Fibroblast of lung (primary cell): ENCODE measurements around the gene WTIP. TPM values are rescaled to one million over a fixed set of nuclear protein-coding genes. Genes with fewer than 3 reads are reported as not detected.

ENCODE experiments used
- DNase-seq, 2 donors: peaks; one replicate each; pipeline versions ENCODE4 v3.0.0 to v3.0.0-alpha.2; 2010; ENCODE audit warnings: low read depth in 2 of 2
- H2AFZ ChIP-seq: 2 replicates; pipeline ENCODE4 v1.5.1; 2012; ENCODE audit warnings: low read length, control low read depth, inconsistent platforms
- H3K27ac ChIP-seq: 2 replicates; pipeline ENCODE4 v1.5.1; 2011; ENCODE audit warnings: low read length, control low read depth; ENCODE audit not compliant: insufficient read depth
- H3K27me3 ChIP-seq: 2 replicates; pipeline ENCODE4 v1.5.1; 2011; ENCODE audit warnings: mild to moderate bottlenecking, low read length; ENCODE audit not compliant: control insufficient read depth, insufficient read depth
- H3K36me3 ChIP-seq: 2 replicates; pipeline ENCODE4 v1.5.1; 2011; ENCODE audit warnings: low read length; ENCODE audit not compliant: control insufficient read depth, insufficient read depth
- H3K4me1 ChIP-seq: 2 replicates; pipeline ENCODE4 v1.5.1; 2011; ENCODE audit warnings: low read length; ENCODE audit not compliant: control insufficient read depth, insufficient read depth; ENCODE audit errors: extremely low read depth
- H3K4me2 ChIP-seq: 2 replicates; pipeline ENCODE4 v1.5.1; 2011; ENCODE audit warnings: low read length, control low read depth; ENCODE audit not compliant: insufficient read depth; ENCODE audit errors: extremely low read depth
- H3K4me3 ChIP-seq, 4 experiments: fragments of 200-600 bp in 1 of 4; sonication (generic) in 1 of 4; replicated peaks in 1 of 4; 2 replicates each; pipeline ENCODE4 v1.5.1; 2011 to 2016; ENCODE audit warnings: low read length in 4 of 4, low read depth in 3 of 4, mild to moderate bottlenecking in 3 of 4, control low read depth in 2 of 4, inconsistent platforms in 1 of 4, mixed read lengths in 1 of 4; ENCODE audit not compliant: insufficient read depth in 1 of 4; ENCODE audit errors: control extremely low read depth in 1 of 4
- H3K79me2 ChIP-seq: 2 replicates; pipeline ENCODE4 v1.5.1; 2012; ENCODE audit warnings: mild to moderate bottlenecking, low read length, inconsistent platforms; ENCODE audit not compliant: control insufficient read depth, insufficient read depth
- H3K9ac ChIP-seq: 2 replicates; pipeline ENCODE4 v1.5.1; 2011; ENCODE audit warnings: mild to moderate bottlenecking, low read length, control low read depth; ENCODE audit not compliant: insufficient read depth
- H3K9me3 ChIP-seq: 2 replicates; pipeline ENCODE4 v1.5.1; 2012; ENCODE audit warnings: low read depth, low read length; ENCODE audit not compliant: control insufficient read depth, insufficient read depth
- H4K20me1 ChIP-seq: 2 replicates; pipeline ENCODE4 v1.5.1; 2011; ENCODE audit warnings: low read length; ENCODE audit not compliant: control insufficient read depth, insufficient read depth; ENCODE audit errors: extremely low read depth
- EZH2 ChIP-seq: IDR thresholded peaks from 2 replicates; pipeline ENCODE4 v1.5.1; 2012; ENCODE audit warnings: low read length, control low read depth, mild to moderate bottlenecking; ENCODE audit errors: missing control alignments
- polyA plus RNA-seq, 2 donors: library from polyadenylated mRNA; depleted of rRNA in 1 of 2; stranded (reverse) in 1 of 2; unstranded in 1 of 2; fragments of >200 nt; gene quantifications; 2 replicates each; pipeline ENCODE4 v1.2.1, GENCODE V29; 2011 to 2012; ENCODE audit warnings: missing spikeins in 1 of 2
- total RNA-seq: library from RNA; depleted of rRNA; stranded (reverse); fragments of >200 nt; gene quantifications from 2 replicates; pipeline ENCODE4 v1.2.1, GENCODE V29; 2014
- TF ChIP-seq, protein P1 (sequence below), 2 donors: IDR thresholded peaks in 1 of 2; conservative IDR thresholded peaks in 1 of 2; 1 replicate in 1 of 2; 2 replicates in 1 of 2; pipeline ENCODE4 v1.5.1; 2011 to 2012; ENCODE audit warnings: low read length in 2 of 2, control low read depth in 1 of 2, inconsistent platforms in 1 of 2, low read depth in 1 of 2, mild to moderate bottlenecking in 1 of 2

WTIP gene
- total and polyA plus RNA-seq, 2 donors (not counting 1 experiment from before 2014, with no cell fraction given) = 18.4 to 49.0 TPM

GRCh38 chr19:34540811-34541557 is 59.4 kb downstream of the WTIP start:
- Histone ChIP-seq H3K9ac (no peak overlapping the region), H4K20me1 (no peaks in the 10 kb centered on the region), H3K27ac (no peak overlapping the region), H2AFZ (no peak overlapping the region), H3K79me2 (no peaks in the 10 kb centered on the region), H3K4me2 (no peak overlapping the region), H3K27me3 (no peaks in the 10 kb centered on the region), H3K4me1 (no peaks in the 10 kb centered on the region), H3K36me3 (no peaks in the 10 kb centered on the region), H3K9me3 (no peaks in the 10 kb centered on the region), H3K4me3 (no peak overlapping the region)
- no peak for TF ChIP-seq EZH2
- no peak for DNase-seq

- H3K9me3 ChIP-seq = no peaks in the 10 kb centered on the region
- H3K4me3 ChIP-seq = no peak overlapping the region
- H3K4me2 ChIP-seq = no peak overlapping the region
- DNase-seq = no peak
- H4K20me1 ChIP-seq = no peaks in the 10 kb centered on the region
- no peaks in the 10 kb centered on the region for H3K27me3 ChIP-seq
- H3K79me2 ChIP-seq = no peaks in the 10 kb centered on the region
- H3K9ac ChIP-seq = no peak overlapping the region
- no peaks in the 10 kb centered on the region for H3K36me3 ChIP-seq
- H3K27ac ChIP-seq = no peak overlapping the region
- no peak for TF ChIP-seq EZH2
- TF ChIP-seq, protein P1, sequence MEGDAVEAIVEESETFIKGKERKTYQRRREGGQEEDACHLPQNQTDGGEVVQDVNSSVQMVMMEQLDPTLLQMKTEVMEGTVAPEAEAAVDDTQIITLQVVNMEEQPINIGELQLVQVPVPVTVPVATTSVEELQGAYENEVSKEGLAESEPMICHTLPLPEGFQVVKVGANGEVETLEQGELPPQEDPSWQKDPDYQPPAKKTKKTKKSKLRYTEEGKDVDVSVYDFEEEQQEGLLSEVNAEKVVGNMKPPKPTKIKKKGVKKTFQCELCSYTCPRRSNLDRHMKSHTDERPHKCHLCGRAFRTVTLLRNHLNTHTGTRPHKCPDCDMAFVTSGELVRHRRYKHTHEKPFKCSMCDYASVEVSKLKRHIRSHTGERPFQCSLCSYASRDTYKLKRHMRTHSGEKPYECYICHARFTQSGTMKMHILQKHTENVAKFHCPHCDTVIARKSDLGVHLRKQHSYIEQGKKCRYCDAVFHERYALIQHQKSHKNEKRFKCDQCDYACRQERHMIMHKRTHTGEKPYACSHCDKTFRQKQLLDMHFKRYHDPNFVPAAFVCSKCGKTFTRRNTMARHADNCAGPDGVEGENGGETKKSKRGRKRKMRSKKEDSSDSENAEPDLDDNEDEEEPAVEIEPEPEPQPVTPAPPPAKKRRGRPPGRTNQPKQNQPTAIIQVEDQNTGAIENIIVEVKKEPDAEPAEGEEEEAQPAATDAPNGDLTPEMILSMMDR (conservative IDR thresholded peaks at IDR 0.05 in 1 of 2, IDR thresholded peaks at IDR 0.05 in 1 of 2; ENCODE audit: low read depth in 1 of 2, low read length in 2 of 2) = no peak
- no peaks in the 10 kb centered on the region for H3K4me1 ChIP-seq
- H2AFZ ChIP-seq = no peak overlapping the region
Measured at GRCh38 chr19:34549833-34550232, 68.3 kb downstream of the WTIP start.

DNA sequence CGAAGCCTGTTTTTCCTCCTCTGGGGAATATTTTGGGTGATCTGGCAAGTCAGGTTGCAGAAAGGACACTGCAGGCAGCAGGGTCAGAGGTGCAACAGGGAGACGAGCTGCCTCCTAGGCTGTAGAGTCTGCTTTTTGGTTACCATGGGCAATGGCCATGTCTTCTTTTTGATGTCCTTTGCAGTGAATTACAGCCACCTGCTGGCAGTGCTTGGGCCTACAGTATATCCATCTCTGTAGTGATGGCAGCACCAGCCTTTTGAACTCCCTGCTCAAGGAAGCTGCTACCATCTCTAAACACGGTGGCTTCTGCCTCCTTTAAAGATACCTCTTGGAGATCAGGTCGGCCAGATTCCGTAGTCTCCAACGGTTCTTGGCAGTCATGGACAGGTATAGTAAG is 73.9 kb downstream of the WTIP start:
- Histone ChIP-seq H3K4me3 (no peak overlapping the region), H3K4me1 (no peaks in the 10 kb centered on the region), H3K36me3 (no peaks in the 10 kb centered on the region), H3K9me3 (no peaks in the 10 kb centered on the region), H4K20me1 (no peaks in the 10 kb centered on the region), H3K79me2 (no peaks in the 10 kb centered on the region), H3K27me3 (no peaks in the 10 kb centered on the region), H3K9ac (no peak overlapping the region), H2AFZ (no peak overlapping the region), H3K27ac (no peak overlapping the region), H3K4me2 (no peak overlapping the region)
- TF ChIP-seq, protein P1 (conservative IDR thresholded peaks at IDR 0.05 in 1 of 2, IDR thresholded peaks at IDR 0.05 in 1 of 2; ENCODE audit: low read depth in 1 of 2, low read length in 2 of 2) = peak in 1 of 2 donors; percentile 13
- TF ChIP-seq EZH2 = no peak
- DNase-seq = peak in 1 of 2 donors; percentile 1
